Activated T-helper 2 cell treated with anti-CD3 and anti-CD28 coated beads, Interferon-gamma antibody, Interleukin-2, Interleukin-4, amounts not matched to agents 10 μg/mL and 5 μg/mL and 100 μg/mL, durations not matched to agents 14 hours and 24 hours and 36 hours (primary cell): ENCODE results near the gene NKAIN2. TPM values are rescaled to one million over a fixed set of nuclear protein-coding genes. Genes with fewer than 3 reads are reported as not detected.

Experiments used
- DNase-seq: peaks from one replicate; pipeline ENCODE4 v3.0.0; 2021; ENCODE audit warnings: low spot score
- H3K27ac Mint-ChIP-seq: one replicate; pipeline ENCODE4 v1.8.0; 2021; ENCODE audit warnings: mixed read lengths
- H3K27me3 Mint-ChIP-seq: one replicate; pipeline ENCODE4 v1.8.0; 2021; ENCODE audit warnings: low read depth, mixed read lengths
- H3K36me3 Mint-ChIP-seq: one replicate; pipeline ENCODE4 v1.8.0; 2021; ENCODE audit warnings: low read depth, mixed read lengths
- H3K4me1 Mint-ChIP-seq: one replicate; pipeline ENCODE4 v1.8.0; 2021; ENCODE audit warnings: low read depth, mixed read lengths
- H3K4me3 Mint-ChIP-seq: one replicate; pipeline ENCODE4 v1.8.0; 2021; ENCODE audit warnings: low read depth, mild to moderate bottlenecking, moderate library complexity, mixed read lengths
- H3K9me3 Mint-ChIP-seq: one replicate; pipeline ENCODE4 v1.8.0; 2021; ENCODE audit warnings: mixed read lengths
- intact Hi-C: fragments of 100-400 bp; cut with micrococcal nuclease; formaldehyde crosslinking; loops from one replicate; pipeline ENCODE4 v1.15.1; 2023
- total RNA-seq: library from RNA; stranded (reverse); gene quantifications from 2 replicates; pipeline ENCODE4 v1.2.3, GENCODE V29; 2022

The NKAIN2 gene
- total RNA-seq, result not detected in 2 replicates

GRCh38 chr6:123803504-123804013 is at the start of gene NKAIN2:
Gene NKAIN2 (plus strand): TSS chr6:123803865.
- H3K4me3 Mint-ChIP-seq, result peak within 1 kb of the TSS; percentile 61
- H3K4me1 Mint-ChIP-seq, result peaks cover 8% of the 10 kb centered on the region
- intact Hi-C loops, result loop anchor here (5.0 to 10.0 kb wide), 2 partner anchors 1051 to 1309 kb away; no protein-coding TSS in a partner anchor
- DNase-seq, result no peak
- H3K27ac Mint-ChIP-seq, result no peak within 1 kb of the TSS
- H3K36me3 Mint-ChIP-seq, result no peaks in the 10 kb centered on the region
- peaks cover 32% of the 10 kb centered on the region for H3K27me3 Mint-ChIP-seq
- no peaks in the 10 kb centered on the region for H3K9me3 Mint-ChIP-seq

GRCh38 chr6:123759472-123759871 is 44.2 kb upstream of the NKAIN2 start:
- intact Hi-C loops, result loop anchor here (10.0 kb wide), 1 partner anchor 915 kb away; no protein-coding TSS in a partner anchor
- no peaks in the 10 kb centered on the region for H3K27me3 Mint-ChIP-seq
- no peak overlapping the region for H3K4me3 Mint-ChIP-seq
- DNase-seq, result no peak
- H3K36me3 Mint-ChIP-seq, result no peaks in the 10 kb centered on the region
- H3K9me3 Mint-ChIP-seq, result no peaks in the 10 kb centered on the region
- H3K27ac Mint-ChIP-seq, result no peak overlapping the region
- H3K4me1 Mint-ChIP-seq, result no peaks in the 10 kb centered on the region

GRCh38 chr6:123763904-123764303 is 39.8 kb upstream of the NKAIN2 start:
- intact Hi-C loops, result no loop called here
- H3K9me3 Mint-ChIP-seq, result no peaks in the 10 kb centered on the region
- H3K27me3 Mint-ChIP-seq, result no peaks in the 10 kb centered on the region
- no peaks in the 10 kb centered on the region for H3K36me3 Mint-ChIP-seq
- H3K4me1 Mint-ChIP-seq, result no peaks in the 10 kb centered on the region
- H3K27ac Mint-ChIP-seq, result no peak overlapping the region
- no peak for DNase-seq
- H3K4me3 Mint-ChIP-seq, result no peak overlapping the region

- Mint-ChIP-seq H3K27me3 (no peaks in the 10 kb centered on the region), H3K4me3 (no peak overlapping the region), H3K27ac (no peak overlapping the region), H3K36me3 (no peaks in the 10 kb centered on the region), H3K9me3 (no peaks in the 10 kb centered on the region), H3K4me1 (no peaks in the 10 kb centered on the region)
- DNase-seq, result no peak
- intact Hi-C loops, result no loop called here
Measured at GRCh38 chr6:123764722-123765121, 38.9 kb upstream of the NKAIN2 start.

- Mint-ChIP-seq H3K27ac (no peak overlapping the region), H3K4me3 (no peak overlapping the region), H3K27me3 (no peaks in the 10 kb centered on the region), H3K9me3 (no peaks in the 10 kb centered on the region), H3K36me3 (no peaks in the 10 kb centered on the region), H3K4me1 (no peaks in the 10 kb centered on the region)
- no peak for DNase-seq
- intact Hi-C loops, result no loop called here
Measured at GRCh38 chr6:123768921-123769320, 34.7 kb upstream of the NKAIN2 start.

GRCh38 chr6:123769431-123769830 is 34.2 kb upstream of the NKAIN2 start:
- Mint-ChIP-seq H3K4me3 (no peak overlapping the region), H3K36me3 (no peaks in the 10 kb centered on the region), H3K4me1 (no peaks in the 10 kb centered on the region), H3K27me3 (no peaks in the 10 kb centered on the region), H3K27ac (no peak overlapping the region), H3K9me3 (no peaks in the 10 kb centered on the region)
- no peak for DNase-seq
- intact Hi-C loops, result no loop called here

- no peak overlapping the region for H3K4me3 Mint-ChIP-seq
- H3K36me3 Mint-ChIP-seq, result no peaks in the 10 kb centered on the region
- DNase-seq, result no peak
Measured at GRCh38 chr6:123770247-123770949, 33.3 kb upstream of the NKAIN2 start.

GRCh38 chr6:123771126-123771525 is 32.5 kb upstream of the NKAIN2 start:
- Mint-ChIP-seq H3K4me3 (no peak overlapping the region), H3K27ac (no peak overlapping the region), H3K27me3 (no peaks in the 10 kb centered on the region), H3K9me3 (no peaks in the 10 kb centered on the region), H3K4me1 (no peaks in the 10 kb centered on the region), H3K36me3 (no peaks in the 10 kb centered on the region)
- no peak for DNase-seq
- intact Hi-C loops, result no loop called here

More at GRCh38 chr6:123770247-123770949, 33.3 kb upstream of the NKAIN2 start:
- Mint-ChIP-seq H3K4me1 (no peaks in the 10 kb centered on the region), H3K27ac (no peak overlapping the region), H3K27me3 (no peaks in the 10 kb centered on the region), H3K9me3 (no peaks in the 10 kb centered on the region)
- intact Hi-C loops, result no loop called here

GRCh38 chr6:123777563-123777962 is 26.1 kb upstream of the NKAIN2 start:
- intact Hi-C loops, result no loop called here
- DNase-seq, result no peak
- no peak overlapping the region for H3K4me3 Mint-ChIP-seq
- no peaks in the 10 kb centered on the region for H3K4me1 Mint-ChIP-seq
- H3K36me3 Mint-ChIP-seq, result no peaks in the 10 kb centered on the region
- no peak overlapping the region for H3K27ac Mint-ChIP-seq
- H3K9me3 Mint-ChIP-seq, result no peaks in the 10 kb centered on the region
- no peaks in the 10 kb centered on the region for H3K27me3 Mint-ChIP-seq

- Mint-ChIP-seq H3K27ac (no peak overlapping the region), H3K4me1 (no peaks in the 10 kb centered on the region), H3K9me3 (no peaks in the 10 kb centered on the region), H3K36me3 (no peaks in the 10 kb centered on the region), H3K4me3 (no peak overlapping the region), H3K27me3 (no peaks in the 10 kb centered on the region)
- intact Hi-C loops, result no loop called here
- DNase-seq, result no peak
Measured at GRCh38 chr6:123780021-123780420, 23.6 kb upstream of the NKAIN2 start.

GRCh38 chr6:123784330-123784729 is 19.3 kb upstream of the NKAIN2 start:
- no peaks in the 10 kb centered on the region for H3K27me3 Mint-ChIP-seq
- no peak overlapping the region for H3K4me3 Mint-ChIP-seq
- intact Hi-C loops, result no loop called here
- no peaks in the 10 kb centered on the region for H3K36me3 Mint-ChIP-seq
- no peaks in the 10 kb centered on the region for H3K9me3 Mint-ChIP-seq
- H3K27ac Mint-ChIP-seq, result no peak overlapping the region
- no peak for DNase-seq
- H3K4me1 Mint-ChIP-seq, result no peaks in the 10 kb centered on the region

- Mint-ChIP-seq H3K36me3 (no peaks in the 10 kb centered on the region), H3K27me3 (peaks cover 3% of the 10 kb centered on the region), H3K9me3 (no peaks in the 10 kb centered on the region), H3K4me1 (no peaks in the 10 kb centered on the region), H3K27ac (no peak overlapping the region), H3K4me3 (no peak overlapping the region)
- no peak for DNase-seq
- intact Hi-C loops, result no loop called here
Measured at GRCh38 chr6:123785039-123785438, 18.6 kb upstream of the NKAIN2 start.

GRCh38 chr6:123788319-123788718 is 15.3 kb upstream of the NKAIN2 start:
- no peaks in the 10 kb centered on the region for H3K4me1 Mint-ChIP-seq
- no peak overlapping the region for H3K4me3 Mint-ChIP-seq
- no peak overlapping the region for H3K27ac Mint-ChIP-seq
- DNase-seq, result no peak
- H3K27me3 Mint-ChIP-seq, result peaks cover 3% of the 10 kb centered on the region
- H3K36me3 Mint-ChIP-seq, result no peaks in the 10 kb centered on the region
- no peaks in the 10 kb centered on the region for H3K9me3 Mint-ChIP-seq
- intact Hi-C loops, result no loop called here
